ENCODE measurements around the gene WDR88. TPM values are rescaled to one million over a fixed set of nuclear protein-coding genes. Genes with fewer than 3 reads are reported as not detected.

WDR88 gene
- total and polyA plus RNA-seq, 2 of the 13 experiments (the other 11 are each of a cell fraction or from before 2014, with no cell fraction given) = not detected

DNA sequence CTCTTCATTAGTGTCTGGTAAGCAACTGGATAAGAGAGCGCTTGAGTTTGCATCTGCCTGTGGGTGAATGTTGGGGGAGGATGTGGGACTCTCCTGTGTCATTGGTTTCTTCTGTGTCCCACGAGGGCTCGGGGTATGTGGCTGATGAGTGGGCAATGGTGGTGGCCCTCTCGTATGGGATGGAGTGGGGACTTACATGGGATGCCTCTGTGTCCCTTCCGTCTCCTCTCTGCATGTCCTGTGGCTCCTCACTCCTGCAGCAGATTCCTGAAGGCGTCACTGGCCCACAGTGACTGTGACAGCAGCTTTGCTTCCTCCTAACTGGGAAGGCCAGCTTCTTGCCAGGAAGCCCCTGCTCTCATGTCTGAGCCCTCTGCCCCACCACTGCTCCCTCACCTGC is 59.6 kb downstream of the WDR88 start (continued):
- TF ChIP-seq, protein P1, sequence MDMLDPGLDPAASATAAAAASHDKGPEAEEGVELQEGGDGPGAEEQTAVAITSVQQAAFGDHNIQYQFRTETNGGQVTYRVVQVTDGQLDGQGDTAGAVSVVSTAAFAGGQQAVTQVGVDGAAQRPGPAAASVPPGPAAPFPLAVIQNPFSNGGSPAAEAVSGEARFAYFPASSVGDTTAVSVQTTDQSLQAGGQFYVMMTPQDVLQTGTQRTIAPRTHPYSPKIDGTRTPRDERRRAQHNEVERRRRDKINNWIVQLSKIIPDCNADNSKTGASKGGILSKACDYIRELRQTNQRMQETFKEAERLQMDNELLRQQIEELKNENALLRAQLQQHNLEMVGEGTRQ (IDR thresholded peaks at IDR 0.05; ENCODE audit: low read depth, low read length) = no peak
- TF ChIP-seq, protein P1 (CRISPR knock-in tag; IDR thresholded peaks at IDR 0.05; ENCODE audit: borderline replicate concordance) = no peak
- no peak for TF ChIP-seq PAX8 (CRISPR knock-in tag; IDR thresholded peaks at IDR 0.05; ENCODE audit: borderline replicate concordance)
- no peak for TF ChIP-seq SALL1 (CRISPR knock-in tag; IDR thresholded peaks at IDR 0.05)
- TF ChIP-seq PHF21A (CRISPR knock-in tag; IDR thresholded peaks at IDR 0.05) = no peak
- TF ChIP-seq, protein P2, sequence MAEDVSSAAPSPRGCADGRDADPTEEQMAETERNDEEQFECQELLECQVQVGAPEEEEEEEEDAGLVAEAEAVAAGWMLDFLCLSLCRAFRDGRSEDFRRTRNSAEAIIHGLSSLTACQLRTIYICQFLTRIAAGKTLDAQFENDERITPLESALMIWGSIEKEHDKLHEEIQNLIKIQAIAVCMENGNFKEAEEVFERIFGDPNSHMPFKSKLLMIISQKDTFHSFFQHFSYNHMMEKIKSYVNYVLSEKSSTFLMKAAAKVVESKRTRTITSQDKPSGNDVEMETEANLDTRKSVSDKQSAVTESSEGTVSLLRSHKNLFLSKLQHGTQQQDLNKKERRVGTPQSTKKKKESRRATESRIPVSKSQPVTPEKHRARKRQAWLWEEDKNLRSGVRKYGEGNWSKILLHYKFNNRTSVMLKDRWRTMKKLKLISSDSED (CRISPR knock-in tag; IDR thresholded peaks at IDR 0.05) = no peak
- no peak for TF ChIP-seq MTA1 (CRISPR knock-in tag; IDR thresholded peaks at IDR 0.05; ENCODE audit: borderline replicate concordance)
- TF ChIP-seq KLF9 (CRISPR knock-in tag; IDR thresholded peaks at IDR 0.05; ENCODE audit: low read depth) = no peak

DNA sequence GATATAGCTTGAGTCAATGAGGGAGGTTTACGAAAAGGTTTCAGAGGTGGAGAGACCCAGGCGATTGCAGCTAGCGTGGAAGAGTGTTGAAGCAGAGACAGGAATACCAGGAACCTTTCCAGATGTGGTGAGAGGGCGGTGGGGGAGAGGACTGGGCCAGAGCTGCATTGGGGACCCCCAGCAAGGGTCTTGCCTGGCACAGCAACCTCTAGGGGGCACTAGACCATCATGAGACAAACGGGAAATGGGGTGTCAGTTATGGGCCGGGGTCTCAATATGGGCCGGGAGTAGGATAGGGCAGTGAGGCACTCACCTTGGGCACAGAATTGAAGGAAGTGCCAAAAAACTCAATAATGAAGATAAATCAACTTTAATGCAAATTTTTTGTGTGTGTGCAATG is 60.1 kb downstream of the WDR88 start:
- TF ChIP-seq, protein P3, sequence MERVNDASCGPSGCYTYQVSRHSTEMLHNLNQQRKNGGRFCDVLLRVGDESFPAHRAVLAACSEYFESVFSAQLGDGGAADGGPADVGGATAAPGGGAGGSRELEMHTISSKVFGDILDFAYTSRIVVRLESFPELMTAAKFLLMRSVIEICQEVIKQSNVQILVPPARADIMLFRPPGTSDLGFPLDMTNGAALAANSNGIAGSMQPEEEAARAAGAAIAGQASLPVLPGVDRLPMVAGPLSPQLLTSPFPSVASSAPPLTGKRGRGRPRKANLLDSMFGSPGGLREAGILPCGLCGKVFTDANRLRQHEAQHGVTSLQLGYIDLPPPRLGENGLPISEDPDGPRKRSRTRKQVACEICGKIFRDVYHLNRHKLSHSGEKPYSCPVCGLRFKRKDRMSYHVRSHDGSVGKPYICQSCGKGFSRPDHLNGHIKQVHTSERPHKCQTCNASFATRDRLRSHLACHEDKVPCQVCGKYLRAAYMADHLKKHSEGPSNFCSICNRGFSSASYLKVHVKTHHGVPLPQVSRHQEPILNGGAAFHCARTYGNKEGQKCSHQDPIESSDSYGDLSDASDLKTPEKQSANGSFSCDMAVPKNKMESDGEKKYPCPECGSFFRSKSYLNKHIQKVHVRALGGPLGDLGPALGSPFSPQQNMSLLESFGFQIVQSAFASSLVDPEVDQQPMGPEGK (CRISPR knock-in tag; IDR thresholded peaks at IDR 0.05) = no peak
- TF ChIP-seq DPF2 (CRISPR knock-in tag; IDR thresholded peaks at IDR 0.05; ENCODE audit: borderline replicate concordance, low read depth) (no peak), ZBTB7A (CRISPR knock-in tag; IDR thresholded peaks at IDR 0.05) (0 out of 2 replicates have a peak, but pooled peaks have one; percentile 49), HNRNPL (IDR thresholded peaks at IDR 0.05; ENCODE audit: low read depth, low read length) (no peak), ZMYM2 (CRISPR knock-in tag; IDR thresholded peaks at IDR 0.05) (no peak), STAG1 (CRISPR knock-in tag; IDR thresholded peaks at IDR 0.05) (0 out of 2 replicates have a peak, but pooled peaks have one; percentile 16)
- TF ChIP-seq, protein P4, sequence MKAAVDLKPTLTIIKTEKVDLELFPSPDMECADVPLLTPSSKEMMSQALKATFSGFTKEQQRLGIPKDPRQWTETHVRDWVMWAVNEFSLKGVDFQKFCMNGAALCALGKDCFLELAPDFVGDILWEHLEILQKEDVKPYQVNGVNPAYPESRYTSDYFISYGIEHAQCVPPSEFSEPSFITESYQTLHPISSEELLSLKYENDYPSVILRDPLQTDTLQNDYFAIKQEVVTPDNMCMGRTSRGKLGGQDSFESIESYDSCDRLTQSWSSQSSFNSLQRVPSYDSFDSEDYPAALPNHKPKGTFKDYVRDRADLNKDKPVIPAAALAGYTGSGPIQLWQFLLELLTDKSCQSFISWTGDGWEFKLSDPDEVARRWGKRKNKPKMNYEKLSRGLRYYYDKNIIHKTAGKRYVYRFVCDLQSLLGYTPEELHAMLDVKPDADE (CRISPR knock-in tag; IDR thresholded peaks at IDR 0.05) = no peak
- TF ChIP-seq, protein P5, sequence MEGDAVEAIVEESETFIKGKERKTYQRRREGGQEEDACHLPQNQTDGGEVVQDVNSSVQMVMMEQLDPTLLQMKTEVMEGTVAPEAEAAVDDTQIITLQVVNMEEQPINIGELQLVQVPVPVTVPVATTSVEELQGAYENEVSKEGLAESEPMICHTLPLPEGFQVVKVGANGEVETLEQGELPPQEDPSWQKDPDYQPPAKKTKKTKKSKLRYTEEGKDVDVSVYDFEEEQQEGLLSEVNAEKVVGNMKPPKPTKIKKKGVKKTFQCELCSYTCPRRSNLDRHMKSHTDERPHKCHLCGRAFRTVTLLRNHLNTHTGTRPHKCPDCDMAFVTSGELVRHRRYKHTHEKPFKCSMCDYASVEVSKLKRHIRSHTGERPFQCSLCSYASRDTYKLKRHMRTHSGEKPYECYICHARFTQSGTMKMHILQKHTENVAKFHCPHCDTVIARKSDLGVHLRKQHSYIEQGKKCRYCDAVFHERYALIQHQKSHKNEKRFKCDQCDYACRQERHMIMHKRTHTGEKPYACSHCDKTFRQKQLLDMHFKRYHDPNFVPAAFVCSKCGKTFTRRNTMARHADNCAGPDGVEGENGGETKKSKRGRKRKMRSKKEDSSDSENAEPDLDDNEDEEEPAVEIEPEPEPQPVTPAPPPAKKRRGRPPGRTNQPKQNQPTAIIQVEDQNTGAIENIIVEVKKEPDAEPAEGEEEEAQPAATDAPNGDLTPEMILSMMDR (CRISPR knock-in tag; IDR thresholded peaks at IDR 0.05) = peak; percentile 41
- DNase-seq (ENCODE audit: low spot score) (no peak), FAIRE-seq (no peak), ATAC-seq (no peak)
- Histone ChIP-seq H3K4me3 (replicated peaks in 1 of 3; ENCODE audit: insufficient read depth in 1 of 3, low read depth in 2 of 3, low read length in 3 of 3) (no peak overlapping the region), H3K27ac (ENCODE audit: extremely low read length, insufficient read depth, low read length) (no peak overlapping the region), H3K36me3 (replicated peaks in 1 of 2; ENCODE audit: control insufficient read depth in 1 of 2, insufficient read depth in 2 of 2, low read length in 2 of 2) (0 out of 5 replicates have a peak, but pooled peaks cover 0 to 7% of the 10 kb centered on the region in 2 experiments), H3K9me3 (ENCODE audit: low read length) (no peaks in the 10 kb centered on the region), H3K79me2 (ENCODE audit: insufficient read depth, low read length) (peaks cover 10% of the 10 kb centered on the region), H3K9ac (ENCODE audit: insufficient read depth, low read depth, low read length) (no peak overlapping the region), H3K4me1 (ENCODE audit: insufficient read depth, low read length) (peaks cover 23% of the 10 kb centered on the region), H2AFZ (ENCODE audit: low read length) (no peak overlapping the region), H3K27me3 (ENCODE audit: control insufficient read depth in 1 of 2, insufficient read depth in 2 of 2, low read length in 2 of 2) (peaks cover 1 to 6% of the 10 kb centered on the region in 2 experiments; a peak in 2 of 5 replicates), H4K20me1 (ENCODE audit: insufficient read depth, low read length) (no peaks in the 10 kb centered on the region), H3K4me2 (ENCODE audit: low read depth, low read length) (no peak overlapping the region)
- 66% methylated on average over 7 of the region's 7 CpGs for WGBS (ENCODE audit: low lambda C conversion rate)
- no TSS peak for BruUV-seq (replicated peaks)
- intact Hi-C loops (cut with micrococcal nuclease; ENCODE audit: unreplicated experiment) = no loop called here
- in situ Hi-C loops (cut with HindIII; ENCODE audit: extremely low pct_ligation_motif_present, low pct_unique_long_range_greater_than_20kb) = no loop called here
- ChIA-PET CTCF (ENCODE audit: low intra/inter-chr PET ratio, low total read pairs) (no interaction called here), POLR2A (no interaction called here)
